Measurements from ENCODE around the gene OR8J1. TPM values are rescaled to one million over a fixed set of nuclear protein-coding genes. Genes with fewer than 3 reads are reported as not detected.
A peak's percentile ranks its signal among the peaks of the same experiment; 100 is the strongest.

OR8J1 gene
- total RNA-seq, 1 donor from 2014 or later = not detected

- Histone ChIP-seq H3K27ac (no peak within 1 kb of the TSS), H3K79me2 (ENCODE audit: low read depth) (no peaks in the 10 kb centered on the region), H3K9me3 (ENCODE audit: low read depth) (no peaks in the 10 kb centered on the region), H3K4me3 (no peak within 1 kb of the TSS), H3K4me2 (no peak within 1 kb of the TSS), H3K4me1 (no peaks in the 10 kb centered on the region), H4K20me1 (ENCODE audit: low read depth) (no peaks in the 10 kb centered on the region), H3F3A (ENCODE audit: low read depth) (no peaks in the 10 kb centered on the region), H2AFZ (replicated peaks) (peak within 1 kb of the TSS; percentile 32), H3K36me3 (no peaks in the 10 kb centered on the region), H3K27me3 (no peaks in the 10 kb centered on the region), H3K9ac (no peak within 1 kb of the TSS)
- Mint-ChIP-seq H3K27ac (no peak within 1 kb of the TSS), H3K27me3 (ENCODE audit: insufficient read depth, low read depth) (no peaks in the 10 kb centered on the region), H3K4me1 (no peaks in the 10 kb centered on the region), H3K9me3 (no peaks in the 10 kb centered on the region), H3K36me3 (no peaks in the 10 kb centered on the region), H3K4me3 (no peak within 1 kb of the TSS)
- TF ChIP-seq EZH2phosphoT487 (IDR thresholded peaks at IDR 0.05) (no peak), CTCF (IDR thresholded peaks at IDR 0.05) (no peak), EZH2 (IDR thresholded peaks at IDR 0.05) (no peak)
- DNase-seq (ENCODE audit: low spot score) = no peak
Observed at GRCh38 chr11:56375324-56375723, 21.2 kb downstream of the OR8J1 start, which contains the start of gene OR8U1. Gene OR8U1 (plus strand): TSS chr11:56375624. CDS start chr11:56375624, 0 bp downstream.

- Mint-ChIP-seq H3K36me3 (no peaks in the 10 kb centered on the region), H3K4me3 (no peak overlapping the region), H3K27ac (no peak overlapping the region), H3K27me3 (ENCODE audit: insufficient read depth, low read depth) (no peaks in the 10 kb centered on the region), H3K4me1 (no peaks in the 10 kb centered on the region), H3K9me3 (no peaks in the 10 kb centered on the region)
- H3K27me3 ChIP-seq = no peaks in the 10 kb centered on the region
- no peak overlapping the region for H2AFZ ChIP-seq (replicated peaks)
- H3K79me2 ChIP-seq (ENCODE audit: low read depth) = no peaks in the 10 kb centered on the region
- H3F3A ChIP-seq (ENCODE audit: low read depth) = no peaks in the 10 kb centered on the region
- H3K27ac ChIP-seq = no peak overlapping the region
- TF ChIP-seq EZH2 (IDR thresholded peaks at IDR 0.05) (no peak), EZH2phosphoT487 (IDR thresholded peaks at IDR 0.05) (no peak), CTCF (IDR thresholded peaks at IDR 0.05) (no peak)
- no peak overlapping the region for H3K9ac ChIP-seq
- H3K4me2 ChIP-seq = no peak overlapping the region
- no peak overlapping the region for H3K4me3 ChIP-seq
- H3K4me1 ChIP-seq = no peaks in the 10 kb centered on the region
- no peaks in the 10 kb centered on the region for H4K20me1 ChIP-seq (ENCODE audit: low read depth)
- H3K36me3 ChIP-seq = no peaks in the 10 kb centered on the region
- DNase-seq (ENCODE audit: low spot score) = no peak
- no peaks in the 10 kb centered on the region for H3K9me3 ChIP-seq (ENCODE audit: low read depth)
Observed at GRCh38 chr11:56380120-56380519, 26.0 kb downstream of the OR8J1 start.

- H3K4me2 ChIP-seq = no peak overlapping the region
- no peaks in the 10 kb centered on the region for H3K36me3 ChIP-seq
- no peak overlapping the region for H3K27ac ChIP-seq
- H3K36me3 Mint-ChIP-seq = no peaks in the 10 kb centered on the region
- H3K4me3 ChIP-seq = no peak overlapping the region
- no peaks in the 10 kb centered on the region for H3K79me2 ChIP-seq (ENCODE audit: low read depth)
- TF ChIP-seq CTCF (IDR thresholded peaks at IDR 0.05) = no peak
- no peak for TF ChIP-seq EZH2 (IDR thresholded peaks at IDR 0.05)
- no peak for TF ChIP-seq EZH2phosphoT487 (IDR thresholded peaks at IDR 0.05)
- no peaks in the 10 kb centered on the region for H3F3A ChIP-seq (ENCODE audit: low read depth)
- H3K27me3 ChIP-seq = no peaks in the 10 kb centered on the region
- no peak overlapping the region for H2AFZ ChIP-seq (replicated peaks)
- H3K4me3 Mint-ChIP-seq = no peak overlapping the region
- no peak for DNase-seq (ENCODE audit: low spot score)
- no peaks in the 10 kb centered on the region for H3K9me3 ChIP-seq (ENCODE audit: low read depth)
- no peaks in the 10 kb centered on the region for H4K20me1 ChIP-seq (ENCODE audit: low read depth)
- no peak overlapping the region for H3K27ac Mint-ChIP-seq
- H3K9ac ChIP-seq = no peak overlapping the region
- no peaks in the 10 kb centered on the region for H3K4me1 ChIP-seq
- no peaks in the 10 kb centered on the region for H3K27me3 Mint-ChIP-seq (ENCODE audit: insufficient read depth, low read depth)
- H3K9me3 Mint-ChIP-seq = no peaks in the 10 kb centered on the region
- no peaks in the 10 kb centered on the region for H3K4me1 Mint-ChIP-seq
Observed at GRCh38 chr11:56394381-56394780, 40.3 kb downstream of the OR8J1 start.

All from neural progenitor cell (in vitro differentiated cells).